Transverse colon (tissue), 4 donors: Measurements from ENCODE around the gene ERFE.

Experiments
- CTCF ChIP-seq, 5 experiments: fragments of 200-600 bp in 3 of 5; fragments of 450-650 bp in 2 of 5; sonication (generic) in 3 of 5; IDR thresholded peaks; 1 replicate in 2 of 5; 2 replicates in 3 of 5; pipeline ENCODE4 v1.5.1; 2016 to 2017; ENCODE audit warnings: antibody characterized with exemption in 5 of 5, inconsistent platforms in 3 of 5, mild to moderate bottlenecking in 2 of 5, moderate library complexity in 1 of 5
- POLR2A ChIP-seq: fragments of 450-650 bp; IDR thresholded peaks from one replicate; pipeline ENCODE4 v1.6.1; 2016; ENCODE audit warnings: antibody characterized with exemption, mild to moderate bottlenecking, moderate library complexity
- POLR2AphosphoS5 ChIP-seq, 3 donors: sonication (generic); formaldehyde crosslinking; IDR thresholded peaks; one replicate each; pipeline ENCODE4 v1.6.1; 2016; ENCODE audit warnings: antibody characterized with exemption in 3 of 3

GRCh38 chr2:238114331-238114841, 44.4 kb upstream of the ERFE start:
- TF ChIP-seq CTCF (IDR thresholded peaks at IDR 0.05) (no peak), POLR2AphosphoS5 (IDR thresholded peaks at IDR 0.05) (no peak), POLR2A (no peak)
